AG04450 (cell line): Measurements from ENCODE around the gene ANO8. TPM values are rescaled to one million over a fixed set of nuclear protein-coding genes. Genes with fewer than 3 reads are reported as not detected.

ENCODE experiments used
- CTCF ChIA-PET: fragments of 300-600, 350-600 bp; formaldehyde crosslinking; extraction: SDS; loops from one replicate; lab custom pipeline; 2022; ENCODE audit warnings: antibody characterized with exemption, inconsistent platforms; lab: Charles Lee
- POLR2A ChIA-PET: fragments of 350-600 bp; formaldehyde crosslinking; extraction: SDS; loops from one replicate; lab custom pipeline; 2021; ENCODE audit warnings: antibody characterized with exemption, inconsistent platforms; lab: Yijun Ruan, JAX
- DNase-seq: peaks from one replicate; pipeline ENCODE4 v3.0.0-alpha.2; 2011; ENCODE audit warnings: low read depth, low spot score
- H3K27ac ChIP-seq: one replicate; pipeline ENCODE4 v1.5.1; 2012; ENCODE audit warnings: low read depth, low read length, control low read depth
- H3K27me3 ChIP-seq: one replicate; pipeline ENCODE4 v1.6.0; 2012; ENCODE audit warnings: low read length; ENCODE audit not compliant: control insufficient read depth, insufficient read depth
- H3K4me3 ChIP-seq: 2 replicates; pipeline ENCODE4 v1.5.1; 2011; ENCODE audit warnings: mild to moderate bottlenecking, low read depth, low read length, control low read depth
- H3K9me3 ChIP-seq: 2 replicates; pipeline ENCODE4 v1.5.1; 2012; ENCODE audit warnings: low read length; ENCODE audit not compliant: control insufficient read depth, insufficient read depth
- polyA plus RNA-seq: library from polyadenylated mRNA; depleted of rRNA; stranded (reverse); fragments of >200 nt; gene quantifications from 2 replicates; pipeline ENCODE4 v1.2.3, GENCODE V29; 2011
- TF ChIP-seq, protein P1 (sequence below): IDR thresholded peaks from 2 replicates; pipeline ENCODE4 v1.5.1; 2011; ENCODE audit warnings: low read depth, low read length, control low read depth, inconsistent platforms

The ANO8 gene
- polyA plus RNA-seq, 1 experiment: 1.8 TPM

- no peaks in the 10 kb centered on the region for H3K9me3 ChIP-seq
- no peak overlapping the region for H3K4me3 ChIP-seq
- CTCF ChIA-PET: interaction anchor here (0.9 kb wide), 1 partner anchor 50 kb away, joined by 3 read pairs; no protein-coding TSS in a partner anchor
- POLR2A ChIA-PET: no interaction called here
- H3K27me3 ChIP-seq: no peaks in the 10 kb centered on the region
- DNase-seq: no peak
- TF ChIP-seq, protein P1, sequence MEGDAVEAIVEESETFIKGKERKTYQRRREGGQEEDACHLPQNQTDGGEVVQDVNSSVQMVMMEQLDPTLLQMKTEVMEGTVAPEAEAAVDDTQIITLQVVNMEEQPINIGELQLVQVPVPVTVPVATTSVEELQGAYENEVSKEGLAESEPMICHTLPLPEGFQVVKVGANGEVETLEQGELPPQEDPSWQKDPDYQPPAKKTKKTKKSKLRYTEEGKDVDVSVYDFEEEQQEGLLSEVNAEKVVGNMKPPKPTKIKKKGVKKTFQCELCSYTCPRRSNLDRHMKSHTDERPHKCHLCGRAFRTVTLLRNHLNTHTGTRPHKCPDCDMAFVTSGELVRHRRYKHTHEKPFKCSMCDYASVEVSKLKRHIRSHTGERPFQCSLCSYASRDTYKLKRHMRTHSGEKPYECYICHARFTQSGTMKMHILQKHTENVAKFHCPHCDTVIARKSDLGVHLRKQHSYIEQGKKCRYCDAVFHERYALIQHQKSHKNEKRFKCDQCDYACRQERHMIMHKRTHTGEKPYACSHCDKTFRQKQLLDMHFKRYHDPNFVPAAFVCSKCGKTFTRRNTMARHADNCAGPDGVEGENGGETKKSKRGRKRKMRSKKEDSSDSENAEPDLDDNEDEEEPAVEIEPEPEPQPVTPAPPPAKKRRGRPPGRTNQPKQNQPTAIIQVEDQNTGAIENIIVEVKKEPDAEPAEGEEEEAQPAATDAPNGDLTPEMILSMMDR: no peak
- no peak overlapping the region for H3K27ac ChIP-seq
Measured at GRCh38 chr19:17340302-17340870, 5.7 kb upstream of the ANO8 start.

- TF ChIP-seq, protein P1: no peak
- CTCF ChIA-PET: no interaction called here
- POLR2A ChIA-PET: interaction anchor here (0.7 kb wide), 1 partner anchor 15 kb away, joined by 3 read pairs; no protein-coding TSS in a partner anchor
- Histone ChIP-seq H3K9me3 (no peaks in the 10 kb centered on the region), H3K4me3 (no peak overlapping the region), H3K27me3 (no peaks in the 10 kb centered on the region), H3K27ac (no peak overlapping the region)
- DNase-seq: no peak
Measured at GRCh38 chr19:17339088-17339741, 4.6 kb upstream of the ANO8 start.

- TF ChIP-seq, protein P1: no peak
- POLR2A ChIA-PET: no interaction called here
- Histone ChIP-seq H3K4me3 (peak overlapping the region; percentile 93), H3K27ac (no peak overlapping the region), H3K27me3 (no peaks in the 10 kb centered on the region), H3K9me3 (no peaks in the 10 kb centered on the region)
- DNase-seq: no peak
- CTCF ChIA-PET: no interaction called here
Measured at GRCh38 chr19:17338433-17339078, 3.9 kb upstream of the ANO8 start.

GRCh38 chr19:17337675-17338432 is 3.2 kb upstream of the ANO8 start:
- CTCF ChIA-PET: no interaction called here
- DNase-seq: no peak
- TF ChIP-seq, protein P1: no peak
- Histone ChIP-seq H3K27me3 (no peaks in the 10 kb centered on the region), H3K4me3 (peak overlapping the region; percentile 93), H3K27ac (no peak overlapping the region), H3K9me3 (peaks cover 5% of the 10 kb centered on the region; the same call in 1 of the 2 replicates)
- POLR2A ChIA-PET: no interaction called here
